PC-9 (cell line): ENCODE measurements around the gene WRNIP1. TPM values are rescaled to one million over a fixed set of nuclear protein-coding genes. Genes with fewer than 3 reads are reported as not detected.

ENCODE experiments used
- BruUV-seq: library from RNA; stranded (reverse); fragments of 400-500 nt; replicated peaks from 2 replicates; lab custom pipeline; 2021; lab: Mats Ljungman, UMichigan
- CTCF ChIA-PET: fragments of 300-600 bp; sonication (Branson Sonifier 250); formaldehyde crosslinking; loops from one replicate; lab custom pipeline; 2022; ENCODE audit warnings: antibody characterized with exemption; lab: Charles Lee
- POLR2A ChIA-PET: fragments of 300-600 bp; sonication (Branson Sonifier 250); formaldehyde crosslinking; loops from one replicate; lab custom pipeline; 2022; ENCODE audit warnings: antibody characterized with exemption; ENCODE audit not compliant: unreplicated experiment; lab: Charles Lee
- DNase-seq, 2 experiments: peaks; one replicate each; pipeline versions ENCODE4 v3.0.0 to v3.0.0-alpha.2; 2015 to 2022; ENCODE audit warnings: mixed read lengths in 1 of 2
- H2AFZ ChIP-seq: fragments of 200-600 bp; sonication (generic); 2 replicates; pipeline ENCODE4 v1.8.1; 2017; ENCODE audit warnings: antibody characterized with exemption
- H3F3A ChIP-seq: fragments of 200-600 bp; sonication (generic); 2 replicates; pipeline ENCODE4 v1.8.1; 2017; ENCODE audit warnings: antibody characterized with exemption, mild to moderate bottlenecking, low read depth; ENCODE audit not compliant: insufficient read depth
- H3K27ac ChIP-seq: fragments of 200-600 bp; sonication (generic); 2 replicates; pipeline ENCODE4 v1.6.1; 2016; ENCODE audit warnings: mixed run types
- H3K27me3 ChIP-seq: fragments of 200-600 bp; sonication (generic); 2 replicates; pipeline ENCODE4 v1.6.1; 2016; ENCODE audit warnings: low read depth, mixed run types; ENCODE audit not compliant: insufficient read depth
- H3K36me3 ChIP-seq: fragments of 200-600 bp; sonication (generic); 2 replicates; pipeline ENCODE4 v1.6.1; 2016; ENCODE audit warnings: low read depth, mixed run types
- H3K4me1 ChIP-seq: fragments of 200-600 bp; sonication (generic); replicated peaks from 2 replicates; pipeline ENCODE4 v1.6.1; 2016; ENCODE audit warnings: mixed run types; ENCODE audit not compliant: insufficient read depth
- H3K4me2 ChIP-seq: fragments of 200-600 bp; sonication (generic); 2 replicates; pipeline ENCODE4 v1.6.1; 2017; ENCODE audit warnings: mixed run types
- H3K4me3 ChIP-seq: fragments of 200-600 bp; sonication (generic); 2 replicates; pipeline ENCODE4 v1.6.1; 2016; ENCODE audit warnings: mixed run types
- H3K79me2 ChIP-seq: fragments of 200-600 bp; sonication (generic); 2 replicates; pipeline ENCODE4 v1.6.1; 2017; ENCODE audit warnings: low read depth, mixed run types
- H3K9me2 ChIP-seq: fragments of 200-600 bp; sonication (generic); 2 replicates; pipeline ENCODE4 v1.8.1; 2017; ENCODE audit warnings: mild to moderate bottlenecking; ENCODE audit not compliant: insufficient read depth
- H3K9me3 ChIP-seq: fragments of 200-600 bp; sonication (generic); 2 replicates; pipeline ENCODE4 v1.8.1; 2016; ENCODE audit warnings: low read depth; ENCODE audit not compliant: insufficient read depth
- H4K20me1 ChIP-seq: fragments of 200-600 bp; sonication (generic); 2 replicates; pipeline ENCODE4 v1.8.1; 2017; ENCODE audit not compliant: insufficient read depth
- EZH2 ChIP-seq: fragments of 200-600 bp; sonication (generic); IDR thresholded peaks from 2 replicates; pipeline ENCODE4 v1.8.0; 2017; ENCODE audit warnings: antibody characterized with exemption, low read depth
- intact Hi-C: fragments of 100-400 bp; cut with micrococcal nuclease; formaldehyde crosslinking; loops from one replicate; pipeline ENCODE4 v1.10.0; 2022; ENCODE audit not compliant: unreplicated experiment
- total RNA-seq: library from RNA; stranded (reverse); gene quantifications from 2 replicates; pipeline ENCODE4 v1.2.3, GENCODE V29; 2021
- TF ChIP-seq, protein P1 (sequence below): fragments of 200-600 bp; sonication (generic); conservative IDR thresholded peaks from 2 replicates; pipeline ENCODE4 v1.6.1; 2017; ENCODE audit warnings: mixed run types, antibody characterized with exemption, mild to moderate bottlenecking, moderate library complexity

The WRNIP1 gene
- total RNA-seq, 1 experiment from 2014 or later = 61.4 TPM

GRCh38 chr6:2828629-2829028, 63.4 kb downstream of the WRNIP1 start:
- CTCF ChIA-PET = interaction anchor here (0.5 kb wide), 1 partner anchor 37 kb away, joined by 3 read pairs; no protein-coding TSS in a partner anchor
- no peak for TF ChIP-seq EZH2
- TF ChIP-seq, protein P1, sequence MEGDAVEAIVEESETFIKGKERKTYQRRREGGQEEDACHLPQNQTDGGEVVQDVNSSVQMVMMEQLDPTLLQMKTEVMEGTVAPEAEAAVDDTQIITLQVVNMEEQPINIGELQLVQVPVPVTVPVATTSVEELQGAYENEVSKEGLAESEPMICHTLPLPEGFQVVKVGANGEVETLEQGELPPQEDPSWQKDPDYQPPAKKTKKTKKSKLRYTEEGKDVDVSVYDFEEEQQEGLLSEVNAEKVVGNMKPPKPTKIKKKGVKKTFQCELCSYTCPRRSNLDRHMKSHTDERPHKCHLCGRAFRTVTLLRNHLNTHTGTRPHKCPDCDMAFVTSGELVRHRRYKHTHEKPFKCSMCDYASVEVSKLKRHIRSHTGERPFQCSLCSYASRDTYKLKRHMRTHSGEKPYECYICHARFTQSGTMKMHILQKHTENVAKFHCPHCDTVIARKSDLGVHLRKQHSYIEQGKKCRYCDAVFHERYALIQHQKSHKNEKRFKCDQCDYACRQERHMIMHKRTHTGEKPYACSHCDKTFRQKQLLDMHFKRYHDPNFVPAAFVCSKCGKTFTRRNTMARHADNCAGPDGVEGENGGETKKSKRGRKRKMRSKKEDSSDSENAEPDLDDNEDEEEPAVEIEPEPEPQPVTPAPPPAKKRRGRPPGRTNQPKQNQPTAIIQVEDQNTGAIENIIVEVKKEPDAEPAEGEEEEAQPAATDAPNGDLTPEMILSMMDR = no peak
- H3F3A ChIP-seq = peaks cover 22% of the 10 kb centered on the region
- peaks cover 9% of the 10 kb centered on the region for H3K36me3 ChIP-seq
- H3K4me1 ChIP-seq = peaks cover 2% of the 10 kb centered on the region
- no peaks in the 10 kb centered on the region for H3K27me3 ChIP-seq
- no TSS peak for BruUV-seq
- no peaks in the 10 kb centered on the region for H3K9me2 ChIP-seq
- intact Hi-C loops = no loop called here
- no peak for DNase-seq
- H3K79me2 ChIP-seq = no peaks in the 10 kb centered on the region
- H3K4me3 ChIP-seq = no peak overlapping the region
- no peaks in the 10 kb centered on the region for H3K9me3 ChIP-seq
- no peak overlapping the region for H2AFZ ChIP-seq
- H4K20me1 ChIP-seq = no peaks in the 10 kb centered on the region
- POLR2A ChIA-PET = no interaction called here
- no peak overlapping the region for H3K4me2 ChIP-seq
- H3K27ac ChIP-seq = no peak overlapping the region

DNA sequence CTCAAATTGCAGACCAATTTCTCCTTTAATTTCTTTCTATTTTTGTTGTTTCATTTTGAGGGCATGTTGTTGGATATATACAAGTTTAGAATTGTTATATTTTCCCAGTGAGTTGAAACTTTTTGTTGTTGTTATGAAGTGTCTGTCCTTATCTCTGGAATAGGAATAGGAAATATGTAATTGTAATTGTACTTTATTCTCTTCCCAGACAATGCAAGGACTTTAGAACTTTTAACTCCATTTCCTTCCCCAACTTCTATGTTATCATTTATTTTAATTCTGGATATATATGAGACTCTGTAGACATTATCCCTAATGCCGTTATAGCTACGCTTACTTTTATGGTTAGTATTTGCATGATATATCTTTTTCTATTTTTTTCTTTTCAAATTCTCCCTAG, 64.1 kb downstream of the WRNIP1 start:
- intact Hi-C loops = no loop called here
- H3K9me3 ChIP-seq = no peaks in the 10 kb centered on the region
- no TSS peak for BruUV-seq
- DNase-seq = no peak
- no peaks in the 10 kb centered on the region for H3K4me1 ChIP-seq
- no peaks in the 10 kb centered on the region for H3K9me2 ChIP-seq
- no peaks in the 10 kb centered on the region for H4K20me1 ChIP-seq
- no peak overlapping the region for H3K4me2 ChIP-seq
- no peak overlapping the region for H3K4me3 ChIP-seq
- peaks cover 9% of the 10 kb centered on the region for H3K36me3 ChIP-seq
- ChIA-PET POLR2A (interaction anchor here (1.0 kb wide), 1 partner anchor 13 kb away, joined by 11 read pairs; the partner anchor contains the start of gene SERPINB1), CTCF (no interaction called here)
- H2AFZ ChIP-seq = no peak overlapping the region
- TF ChIP-seq, protein P1 = no peak
- TF ChIP-seq EZH2 = no peak
- no peaks in the 10 kb centered on the region for H3K27me3 ChIP-seq
- peaks cover 21% of the 10 kb centered on the region for H3F3A ChIP-seq
- no peak overlapping the region for H3K27ac ChIP-seq
- H3K79me2 ChIP-seq = no peaks in the 10 kb centered on the region

DNA sequence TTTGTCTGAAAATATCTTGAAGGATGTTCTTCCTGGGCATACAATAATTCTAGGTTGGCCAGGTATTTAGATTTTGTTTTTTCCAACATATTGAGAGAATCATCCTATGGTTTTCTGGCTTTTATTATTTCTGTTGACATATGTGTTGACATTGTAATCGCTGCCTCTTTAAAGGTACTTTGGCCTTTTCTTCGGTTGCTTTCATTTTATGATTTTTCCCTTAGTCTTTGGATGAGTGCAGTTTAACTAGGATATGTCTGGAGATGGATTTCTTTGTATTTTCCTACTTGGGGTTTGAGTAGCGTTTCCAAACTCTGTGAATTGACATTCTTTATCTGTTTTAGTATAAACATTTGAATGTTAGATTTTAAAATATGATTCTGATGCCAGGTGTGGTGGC, 65.0 kb downstream of the WRNIP1 start:
- ChIA-PET CTCF (no interaction called here), POLR2A (no interaction called here)
- no peak overlapping the region for H3K27ac ChIP-seq
- H3K27me3 ChIP-seq = no peaks in the 10 kb centered on the region
- intact Hi-C loops = no loop called here
- H3K79me2 ChIP-seq = no peaks in the 10 kb centered on the region
- no peak overlapping the region for H3K4me2 ChIP-seq
- no peak overlapping the region for H2AFZ ChIP-seq
- DNase-seq = no peak
- H3K4me3 ChIP-seq = no peak overlapping the region
- H3K36me3 ChIP-seq = peaks cover 19% of the 10 kb centered on the region
- H3K4me1 ChIP-seq = no peaks in the 10 kb centered on the region
- H4K20me1 ChIP-seq = no peaks in the 10 kb centered on the region
- H3F3A ChIP-seq = peaks cover 21% of the 10 kb centered on the region
- H3K9me2 ChIP-seq = no peaks in the 10 kb centered on the region
- TF ChIP-seq, protein P1 = no peak
- TF ChIP-seq EZH2 = no peak
- no TSS peak for BruUV-seq
- no peaks in the 10 kb centered on the region for H3K9me3 ChIP-seq
